Skeletal muscle tissue (tissue), 4 donors: ENCODE results near the gene PGBD2. TPM values are rescaled to one million over a fixed set of nuclear protein-coding genes. Genes with fewer than 3 reads are reported as not detected.
"Not testable (repeated sequence)": the region's sequence is repeated elsewhere in the genome, so short reads cannot be mapped to it uniquely, and the experiment has no call there.

Source experiments
- H3K27ac ChIP-seq: one replicate; pipeline ENCODE4 v1.7.0; 2013; ENCODE audit warnings: mild to moderate bottlenecking, low read depth, low read length, inconsistent platforms
- H3K27me3 ChIP-seq, 3 donors: one replicate each; pipeline ENCODE4 v1.7.0; 2013; ENCODE audit warnings: low read length in 3 of 3; ENCODE audit not compliant: control insufficient read depth in 3 of 3, insufficient read depth in 3 of 3
- H3K36me3 ChIP-seq, 3 donors: one replicate each; pipeline ENCODE4 v1.7.0; 2013; ENCODE audit warnings: low read length in 3 of 3; ENCODE audit not compliant: control insufficient read depth in 3 of 3, insufficient read depth in 3 of 3
- H3K4me1 ChIP-seq, 3 donors: one replicate each; pipeline ENCODE4 v1.7.0; 2013; ENCODE audit warnings: low read length in 3 of 3, mild to moderate bottlenecking in 3 of 3; ENCODE audit not compliant: control insufficient read depth in 3 of 3, insufficient read depth in 3 of 3
- H3K4me3 ChIP-seq, 3 donors: one replicate each; pipeline ENCODE4 v1.7.0; 2013; ENCODE audit warnings: low read length in 3 of 3
- H3K9ac ChIP-seq, 3 donors: one replicate each; pipeline ENCODE4 v1.7.0; 2013; ENCODE audit warnings: low read length in 3 of 3, mild to moderate bottlenecking in 3 of 3, moderate library complexity in 2 of 3, low read depth in 1 of 3
- H3K9me3 ChIP-seq, 3 donors: one replicate each; pipeline ENCODE4 v1.7.0; 2013; ENCODE audit warnings: low read length in 3 of 3; ENCODE audit not compliant: control insufficient read depth in 3 of 3
- total RNA-seq: library from RNA; depleted of rRNA; stranded (reverse); fragments of >200 nt; gene quantifications from one replicate; pipeline ENCODE4 v1.2.3, GENCODE V29; 2014
- donor health status: Osteomylitis.

Gene PGBD2
- total RNA-seq, 1 donor from 2014 or later, result 4.2 TPM

DNA sequence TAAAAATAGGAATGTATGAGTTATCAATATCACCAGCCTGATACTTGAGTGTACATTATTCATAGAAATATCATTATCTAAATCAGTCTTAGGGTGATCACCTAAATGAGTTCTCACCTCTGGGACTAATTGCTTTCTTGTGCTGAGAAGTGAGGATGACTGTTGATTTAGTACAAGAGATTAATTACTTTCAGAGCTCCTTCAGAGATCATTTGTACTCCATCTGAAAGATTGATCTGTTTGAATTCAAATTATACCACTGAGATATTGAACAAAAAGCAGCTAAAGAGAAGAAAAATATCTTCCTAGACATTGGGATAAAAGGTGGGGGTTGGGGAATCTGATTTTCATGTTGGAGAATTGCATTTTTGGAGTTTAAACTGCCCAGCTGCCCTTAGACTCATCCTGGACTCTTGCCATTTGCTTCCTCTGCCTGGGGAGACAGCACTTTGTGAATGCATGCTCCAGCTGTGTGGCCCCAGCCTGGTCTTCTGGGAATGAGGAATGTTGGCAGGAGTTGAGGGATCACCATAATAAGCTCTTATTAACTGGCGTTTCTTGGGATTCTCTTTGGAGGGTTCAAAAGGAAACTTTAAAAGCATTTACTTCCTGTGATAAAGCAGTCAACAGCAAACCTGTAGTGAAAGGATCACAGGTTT lies 19.7 kb upstream of the PGBD2 start:
- H3K4me1 ChIP-seq, result no peaks in the 10 kb centered on the region
- no peaks in the 10 kb centered on the region for H3K36me3 ChIP-seq
- H3K4me3 ChIP-seq, result no peak overlapping the region
- peaks cover 0 to 3% (median 0%) of the 10 kb centered on the region in 3 donors for H3K27me3 ChIP-seq
- no peaks in the 10 kb centered on the region for H3K9me3 ChIP-seq
- no peak overlapping the region for H3K27ac ChIP-seq
- H3K9ac ChIP-seq, result no peak overlapping the region

DNA sequence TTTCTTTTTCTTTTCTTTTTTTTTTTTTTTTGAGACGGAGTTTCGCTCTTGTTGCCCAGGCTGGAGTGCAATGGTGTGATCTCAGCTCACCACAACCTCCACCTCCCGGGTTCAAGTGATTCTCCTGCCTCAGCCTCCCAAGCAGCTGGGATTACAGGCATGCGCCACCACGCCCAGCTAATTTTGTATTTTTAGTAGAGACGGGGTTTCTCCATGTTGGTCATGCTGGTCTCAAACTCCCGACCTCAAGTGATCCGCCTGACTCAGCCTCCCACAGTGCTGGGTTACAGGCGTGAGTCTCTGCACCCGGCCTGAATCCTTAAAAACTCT lies 16.2 kb upstream of the PGBD2 start:
- not testable (repeated sequence) for H3K36me3 ChIP-seq, H3K4me1 ChIP-seq, H3K9ac ChIP-seq, H3K9me3 ChIP-seq, H3K27ac ChIP-seq, H3K4me3 ChIP-seq, H3K27me3 ChIP-seq

DNA sequence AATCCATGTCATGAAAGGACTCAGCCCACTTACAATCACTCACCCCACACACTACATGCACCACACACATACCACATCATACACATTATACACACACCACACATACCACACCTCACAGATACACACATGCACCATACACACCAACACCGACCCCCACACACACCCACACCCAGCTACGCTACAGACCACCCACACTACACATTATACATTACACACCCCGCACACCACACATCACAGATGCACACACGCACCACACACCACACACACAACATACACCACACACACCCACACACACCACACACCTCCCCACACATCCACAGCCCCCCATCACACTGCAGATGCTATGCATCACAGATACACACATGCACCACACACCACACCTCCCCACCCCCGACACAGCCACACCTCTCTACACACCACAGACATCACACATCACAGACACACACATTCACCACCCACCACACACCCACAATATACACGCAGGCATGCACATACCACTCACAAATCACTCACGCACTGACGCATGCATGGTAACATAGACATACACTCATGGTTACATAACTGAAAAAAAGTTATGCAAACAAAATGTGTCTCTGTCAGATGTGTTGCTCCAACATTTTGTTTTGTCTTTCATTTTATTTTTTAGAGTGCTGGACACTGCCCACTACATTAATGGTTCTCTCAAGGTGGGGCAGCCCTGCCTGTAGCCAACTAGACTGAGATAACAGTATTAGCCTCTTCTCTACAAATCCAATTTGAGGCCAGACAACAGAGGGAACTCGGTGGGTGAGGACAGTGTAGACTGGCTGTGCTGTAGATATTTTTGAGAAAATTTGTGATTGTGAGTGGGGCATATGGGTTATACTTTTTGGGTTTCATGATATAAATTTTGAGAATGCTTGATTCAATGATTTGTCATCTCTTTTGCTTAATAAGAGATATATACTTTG lies 15.2 kb upstream of the PGBD2 start:
- Histone ChIP-seq H3K4me3 (no peak overlapping the region), H3K4me1 (no peaks in the 10 kb centered on the region), H3K27me3 (peaks cover 0 to 3% (median 0%) of the 10 kb centered on the region in 3 donors), H3K27ac (no peak overlapping the region), H3K9me3 (no peaks in the 10 kb centered on the region), H3K9ac (no peak overlapping the region), H3K36me3 (no peaks in the 10 kb centered on the region)

DNA sequence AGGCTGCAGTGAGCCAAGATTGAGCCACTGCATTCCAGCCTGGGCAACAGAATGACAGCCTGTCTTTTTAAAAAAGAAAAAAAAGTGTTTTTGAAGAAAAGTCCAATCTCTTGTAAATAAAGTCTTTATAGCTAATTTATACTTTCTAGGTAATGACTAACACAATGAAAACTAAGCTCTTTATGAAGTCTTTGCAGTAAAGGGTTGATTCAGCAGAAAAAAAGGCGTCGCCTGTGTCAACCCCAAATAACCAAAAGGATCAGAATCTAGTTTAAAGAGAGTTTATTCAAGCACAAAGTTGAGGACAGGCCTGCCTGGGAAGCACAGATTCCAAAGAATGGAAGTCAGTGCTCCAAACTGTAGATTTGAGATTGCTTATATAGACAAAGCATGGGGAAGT lies 14.3 kb upstream of the PGBD2 start:
- Histone ChIP-seq H3K4me1 (no peaks in the 10 kb centered on the region), H3K4me3 (no peak overlapping the region), H3K36me3 (no peaks in the 10 kb centered on the region), H3K27me3 (peaks cover 0 to 7% (median 0%) of the 10 kb centered on the region in 3 donors), H3K9me3 (no peaks in the 10 kb centered on the region), H3K9ac (no peak overlapping the region), H3K27ac (no peak overlapping the region)

DNA sequence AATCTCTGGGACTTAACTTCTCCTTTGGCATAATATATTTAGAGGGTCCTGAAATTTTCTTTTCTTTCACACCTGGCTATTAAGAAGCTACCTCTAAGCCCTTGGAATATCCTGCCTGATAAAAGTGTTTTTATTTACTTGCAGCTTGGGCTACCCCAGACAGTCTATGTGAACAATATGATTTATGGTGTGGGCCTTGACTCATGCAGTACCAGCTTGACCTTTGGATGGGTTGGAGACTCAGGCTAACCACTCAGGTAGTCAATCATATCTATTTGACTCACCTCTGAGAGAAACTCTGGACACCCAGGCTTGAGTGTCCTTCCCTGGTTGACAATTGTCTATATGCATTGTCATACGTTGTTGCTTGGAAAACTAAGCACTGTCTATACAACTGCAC lies 13.4 kb upstream of the PGBD2 start:
- Histone ChIP-seq H3K27ac (no peak overlapping the region), H3K9me3 (no peaks in the 10 kb centered on the region), H3K4me1 (no peaks in the 10 kb centered on the region), H3K27me3 (peaks cover 2 to 11% (median 4%) of the 10 kb centered on the region in 3 donors), H3K36me3 (no peaks in the 10 kb centered on the region), H3K4me3 (no peak overlapping the region), H3K9ac (no peak overlapping the region)

DNA sequence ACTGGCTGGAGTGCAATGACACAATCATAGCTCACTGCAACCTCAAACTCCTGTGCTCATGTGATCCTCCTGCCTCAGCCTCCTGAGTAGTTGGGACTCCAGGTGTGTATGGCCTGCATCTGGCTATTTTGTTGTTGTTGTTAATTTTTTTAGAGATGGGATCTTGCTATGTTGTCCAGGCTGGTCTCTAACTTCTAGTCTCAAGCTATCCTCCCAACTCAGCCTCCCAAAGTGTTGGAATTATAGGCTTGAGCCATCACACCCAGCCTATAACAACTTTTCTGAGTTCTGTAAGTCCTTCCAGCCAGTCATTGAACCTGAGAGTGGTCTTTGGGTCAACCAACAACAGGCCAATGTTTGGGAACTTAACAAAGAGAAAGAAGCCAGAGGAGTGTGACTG lies 11.2 kb upstream of the PGBD2 start:
- Histone ChIP-seq H3K4me1 (no peaks in the 10 kb centered on the region), H3K27me3 (peaks cover 7 to 14% (median 10%) of the 10 kb centered on the region in 3 donors), H3K36me3 (no peaks in the 10 kb centered on the region), H3K9ac (no peak overlapping the region), H3K27ac (no peak overlapping the region), H3K4me3 (no peak overlapping the region), H3K9me3 (no peaks in the 10 kb centered on the region)

DNA sequence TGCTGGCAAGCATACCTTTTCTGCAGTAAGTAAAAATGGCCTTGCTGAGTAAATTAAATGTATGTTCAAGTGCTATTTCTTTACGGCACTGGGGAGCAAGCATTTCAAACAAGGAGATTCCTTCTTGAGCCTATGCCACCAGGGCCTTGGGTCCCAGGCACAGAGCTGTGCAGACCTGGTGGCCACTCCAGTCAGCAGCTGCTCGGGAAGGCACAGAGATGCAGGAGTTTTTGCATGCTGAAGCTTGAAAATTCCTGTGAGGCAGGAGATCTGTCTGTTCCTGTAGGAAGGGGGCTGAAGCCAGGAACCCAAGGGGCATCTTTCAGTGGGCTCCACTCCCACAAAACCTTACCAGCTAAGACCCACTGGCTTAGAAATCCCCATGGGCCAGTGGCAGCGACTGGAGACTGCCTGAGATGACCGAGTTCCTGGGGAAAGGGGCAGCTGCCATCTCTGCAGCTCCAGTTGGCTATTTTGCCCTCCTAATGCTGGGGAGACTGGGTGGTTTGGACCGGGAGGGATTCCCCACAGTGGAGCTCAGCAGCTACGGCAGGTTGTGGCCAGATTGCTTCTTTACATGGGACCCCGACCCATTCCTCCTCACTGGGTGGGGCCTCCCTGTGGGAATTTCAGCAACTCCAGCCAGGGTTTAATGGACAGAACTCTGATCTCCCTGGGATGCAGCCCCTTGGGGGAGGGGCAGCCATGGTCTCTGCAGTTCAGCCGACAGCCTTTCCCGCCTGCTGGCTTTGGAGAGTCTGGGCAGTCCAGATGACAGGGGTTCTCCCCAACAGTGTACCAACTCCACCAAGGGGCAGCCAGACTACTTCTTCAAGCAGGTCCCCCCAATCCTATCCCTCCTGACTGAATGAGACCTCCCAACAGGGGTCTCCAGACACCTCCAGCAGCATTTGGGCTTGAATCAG lies 8.4 kb upstream of the PGBD2 start:
- no peaks in the 10 kb centered on the region for H3K9me3 ChIP-seq
- H3K36me3 ChIP-seq, result no peaks in the 10 kb centered on the region
- no peak overlapping the region for H3K4me3 ChIP-seq
- no peak overlapping the region for H3K9ac ChIP-seq
- H3K4me1 ChIP-seq, result no peaks in the 10 kb centered on the region
- peaks cover 10 to 13% (median 12%) of the 10 kb centered on the region in 3 donors for H3K27me3 ChIP-seq
- no peak overlapping the region for H3K27ac ChIP-seq

DNA sequence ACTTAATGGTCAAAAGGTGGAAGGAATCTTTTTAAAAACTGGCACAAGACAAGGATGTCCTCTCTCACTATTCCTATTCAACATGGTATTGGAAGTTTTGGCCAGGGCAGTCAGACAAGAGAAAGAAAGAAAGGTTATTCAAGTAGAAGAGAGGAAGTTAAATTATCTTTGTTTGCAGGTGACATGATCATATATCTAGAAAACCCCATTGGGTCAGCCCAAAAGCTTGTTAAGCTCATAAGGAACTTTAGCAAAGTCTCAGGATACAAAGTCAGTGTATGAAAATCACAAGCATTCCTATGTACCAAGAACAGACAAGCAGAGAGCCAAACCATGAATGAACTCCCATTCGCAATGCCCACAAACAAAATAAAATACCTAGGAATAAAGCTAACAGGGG lies 5.4 kb upstream of the PGBD2 start:
- no peak overlapping the region for H3K4me3 ChIP-seq
- no peaks in the 10 kb centered on the region for H3K36me3 ChIP-seq
- peaks cover 0 to 3% (median 2%) of the 10 kb centered on the region in 3 donors for H3K4me1 ChIP-seq
- no peak overlapping the region for H3K27ac ChIP-seq
- no peak overlapping the region for H3K9ac ChIP-seq
- no peaks in the 10 kb centered on the region for H3K9me3 ChIP-seq
- peaks cover 10 to 13% (median 12%) of the 10 kb centered on the region in 3 donors for H3K27me3 ChIP-seq

DNA sequence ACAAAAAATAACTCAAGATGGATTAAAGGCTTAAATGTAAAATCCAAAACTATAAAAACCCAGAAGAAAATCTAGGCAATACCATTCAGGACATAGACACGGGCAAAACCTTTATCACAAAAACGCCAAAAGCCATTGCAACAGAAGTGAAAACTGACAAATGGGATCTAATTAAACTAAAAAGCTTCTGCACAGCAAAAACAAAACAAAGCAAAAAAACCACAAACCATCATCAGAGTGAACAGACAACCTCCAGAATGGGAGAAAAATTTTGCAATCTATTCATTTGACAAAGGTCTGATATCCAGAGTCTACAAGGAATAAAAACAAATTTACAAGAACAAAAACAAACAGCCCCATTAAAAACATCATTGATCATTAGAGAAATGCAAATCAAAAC lies 4.5 kb upstream of the PGBD2 start:
- Histone ChIP-seq H3K4me3 (no peak overlapping the region), H3K36me3 (no peaks in the 10 kb centered on the region), H3K27me3 (peaks cover 8 to 13% (median 10%) of the 10 kb centered on the region in 3 donors), H3K27ac (no peak overlapping the region), H3K9ac (no peak overlapping the region), H3K4me1 (peaks cover 0 to 8% (median 7%) of the 10 kb centered on the region in 3 donors), H3K9me3 (no peaks in the 10 kb centered on the region)
